Measurements from ENCODE around the gene SMPDL3A.

- TF ChIP-seq EZH2 (IDR thresholded peaks at IDR 0.05; ENCODE audit: borderline replicate concordance, insufficient read depth, low read depth, low read length, poor library complexity, severe bottlenecking) (no peak), CTCF (IDR thresholded peaks at IDR 0.05) (no peak)
These were observed 19.2 kb downstream of the SMPDL3A start for GRCh38 chr6:122808121-122808885.

All from B cell (primary cell).